HK-2 (cell line): Measurements from ENCODE around the gene IQGAP3.

Experiments
- DNase-seq: peaks from one replicate; pipeline ENCODE4 v3.0.0-alpha.2; 2018; ENCODE audit not compliant: unreplicated experiment

IQGAP3 gene

GRCh38 chr1:156497743-156498431, 74.5 kb downstream of the IQGAP3 start:
- no peak for DNase-seq

DNA sequence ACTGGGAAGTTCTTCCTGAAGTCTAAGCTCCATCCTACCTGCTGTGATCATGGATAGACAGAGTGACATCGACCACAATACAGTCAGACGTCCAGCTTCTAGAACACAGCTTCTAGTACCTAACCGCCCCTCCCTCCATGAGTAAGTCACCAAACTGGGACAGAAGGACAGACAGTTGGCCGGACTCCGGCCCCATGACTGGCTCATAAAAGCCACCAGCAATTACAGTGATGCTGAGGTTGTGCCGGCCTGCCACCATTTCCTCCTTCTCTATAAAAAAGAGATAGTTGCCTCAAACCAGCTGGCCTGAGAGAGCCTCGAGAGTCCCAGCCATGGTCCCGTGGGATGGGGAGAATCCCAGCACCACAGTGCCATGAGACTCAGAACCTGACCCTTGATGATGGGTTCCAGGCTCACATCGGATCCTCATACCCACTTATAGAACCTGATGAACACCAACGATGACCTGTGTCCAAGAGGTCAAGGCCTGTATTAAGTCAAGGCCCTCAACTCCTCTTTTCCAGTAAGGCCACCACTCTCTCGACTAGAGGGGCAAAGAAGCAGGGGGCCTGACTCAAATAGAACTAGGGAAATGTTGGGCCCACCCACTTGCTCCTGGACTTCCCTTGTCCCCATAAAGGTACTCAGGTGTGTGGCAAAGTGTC, 75.2 kb downstream of the IQGAP3 start:
- DNase-seq, result no peak

- DNase-seq, result no peak
Measured at GRCh38 chr1:156496211-156496761, 76.1 kb downstream of the IQGAP3 start.

DNA sequence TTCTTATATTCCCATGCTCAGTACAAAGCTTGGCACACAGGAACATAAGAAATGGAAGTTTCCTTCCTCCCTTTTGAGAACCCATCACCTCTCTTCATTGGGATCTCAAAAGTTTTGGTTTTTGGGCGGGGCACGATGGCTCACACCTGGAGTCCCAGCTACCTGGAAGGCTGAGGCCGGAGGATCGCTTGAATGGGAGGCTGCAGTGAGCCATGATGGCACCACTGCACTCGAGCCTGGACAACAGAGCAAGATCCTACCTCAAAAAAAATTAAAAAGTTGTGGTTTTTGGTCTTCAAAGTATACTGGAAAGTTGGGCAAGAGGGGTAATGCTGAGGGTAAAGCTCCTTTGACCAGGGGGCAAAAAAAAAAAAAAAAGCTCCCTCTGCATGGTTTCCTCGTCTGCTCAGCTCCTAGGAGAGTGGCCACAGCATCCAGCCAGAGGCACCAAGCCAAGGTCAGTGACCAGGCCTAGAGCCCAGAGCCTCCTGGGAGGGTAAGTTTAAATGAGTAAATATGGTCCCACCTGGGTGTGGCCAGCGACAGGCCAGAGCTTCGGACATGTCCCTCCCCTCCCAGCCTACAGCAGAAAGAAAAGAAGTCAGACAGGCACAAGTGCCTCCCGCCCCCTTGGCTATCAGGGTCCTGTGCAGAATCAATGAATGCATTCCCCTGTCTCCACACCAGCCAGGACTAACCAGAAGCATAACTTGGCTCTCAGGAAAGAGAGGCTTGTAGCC, 76.8 kb downstream of the IQGAP3 start:
- no peak for DNase-seq

DNA sequence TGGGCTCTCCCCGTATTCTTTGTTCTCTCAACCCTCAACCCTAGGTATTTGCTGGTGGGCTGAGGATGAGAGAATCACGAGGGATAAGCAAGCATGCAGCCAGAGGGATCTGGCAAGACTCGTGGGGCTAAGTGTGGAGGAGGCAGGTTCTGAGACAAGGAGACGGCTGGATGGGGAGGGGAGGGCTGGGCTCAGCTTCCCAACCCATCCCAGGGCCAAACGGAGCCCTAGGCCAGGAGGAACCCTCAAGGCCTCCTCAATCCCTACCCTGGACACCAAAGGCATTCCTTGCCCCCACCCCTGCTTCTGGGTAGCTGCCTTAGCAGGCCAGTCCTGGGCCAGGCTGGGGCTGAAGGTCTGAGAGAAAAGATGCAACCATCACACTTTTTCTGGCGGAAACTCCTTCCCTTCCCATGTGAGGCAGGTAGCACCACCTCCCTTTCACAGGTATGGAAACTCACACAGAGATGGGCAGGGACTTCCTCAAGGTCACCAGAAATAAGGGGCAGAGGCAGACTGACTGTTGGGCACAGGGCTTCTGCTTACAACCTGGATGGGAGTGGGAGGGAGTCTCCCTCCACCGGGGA, 78.0 kb downstream of the IQGAP3 start:
- DNase-seq, result no peak

GRCh38 chr1:156493742-156494141, 78.6 kb downstream of the IQGAP3 start:
- DNase-seq, result no peak

- no peak for DNase-seq
Measured at GRCh38 chr1:156493154-156493631, 79.2 kb downstream of the IQGAP3 start.

- DNase-seq, result no peak
Measured at GRCh38 chr1:156492591-156493080, 79.7 kb downstream of the IQGAP3 start.

GRCh38 chr1:156492013-156492590, 80.3 kb downstream of the IQGAP3 start:
- DNase-seq, result no peak

DNA sequence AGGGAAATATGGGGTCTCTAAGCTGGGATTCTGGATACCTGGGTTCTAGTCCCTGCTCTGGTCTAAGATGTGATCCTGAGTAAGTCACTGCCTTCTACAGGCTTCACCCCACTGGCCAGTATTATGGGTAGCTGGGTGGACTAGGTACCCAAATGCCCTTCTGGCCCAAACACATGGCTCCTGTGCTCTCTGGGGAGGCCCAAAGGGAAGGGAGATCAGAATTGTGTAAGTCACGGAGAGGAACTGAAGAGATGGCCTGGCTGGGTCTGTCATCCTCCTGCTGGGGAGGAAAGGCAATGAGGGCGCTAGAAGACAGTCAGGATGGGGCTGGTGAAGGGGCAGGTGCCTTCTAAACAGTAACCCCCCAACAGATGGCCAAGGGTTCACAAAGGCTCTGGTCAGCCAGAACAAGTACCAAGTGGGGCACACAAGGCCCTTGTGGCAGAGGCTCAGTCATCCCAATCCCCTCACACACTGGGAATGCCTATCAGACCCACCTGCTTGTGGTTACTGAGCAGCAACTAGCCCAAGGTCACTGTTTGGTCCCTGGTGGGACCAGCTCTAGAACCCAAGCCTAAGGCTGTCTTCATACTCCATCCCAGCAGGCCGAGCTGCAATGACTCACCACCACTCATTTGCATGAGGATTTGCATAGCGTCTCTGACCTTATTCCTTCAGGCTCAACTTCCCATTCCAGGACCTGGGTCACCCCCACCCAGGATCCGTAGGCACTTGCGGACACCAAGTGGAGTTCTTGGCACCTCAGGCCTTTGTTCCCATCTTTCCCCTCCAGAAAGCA, 81.0 kb downstream of the IQGAP3 start:
- no peak for DNase-seq

GRCh38 chr1:156490401-156491032, 81.8 kb downstream of the IQGAP3 start:
- no peak for DNase-seq

GRCh38 chr1:156489935-156490293, 82.5 kb downstream of the IQGAP3 start:
- DNase-seq, result no peak

DNA sequence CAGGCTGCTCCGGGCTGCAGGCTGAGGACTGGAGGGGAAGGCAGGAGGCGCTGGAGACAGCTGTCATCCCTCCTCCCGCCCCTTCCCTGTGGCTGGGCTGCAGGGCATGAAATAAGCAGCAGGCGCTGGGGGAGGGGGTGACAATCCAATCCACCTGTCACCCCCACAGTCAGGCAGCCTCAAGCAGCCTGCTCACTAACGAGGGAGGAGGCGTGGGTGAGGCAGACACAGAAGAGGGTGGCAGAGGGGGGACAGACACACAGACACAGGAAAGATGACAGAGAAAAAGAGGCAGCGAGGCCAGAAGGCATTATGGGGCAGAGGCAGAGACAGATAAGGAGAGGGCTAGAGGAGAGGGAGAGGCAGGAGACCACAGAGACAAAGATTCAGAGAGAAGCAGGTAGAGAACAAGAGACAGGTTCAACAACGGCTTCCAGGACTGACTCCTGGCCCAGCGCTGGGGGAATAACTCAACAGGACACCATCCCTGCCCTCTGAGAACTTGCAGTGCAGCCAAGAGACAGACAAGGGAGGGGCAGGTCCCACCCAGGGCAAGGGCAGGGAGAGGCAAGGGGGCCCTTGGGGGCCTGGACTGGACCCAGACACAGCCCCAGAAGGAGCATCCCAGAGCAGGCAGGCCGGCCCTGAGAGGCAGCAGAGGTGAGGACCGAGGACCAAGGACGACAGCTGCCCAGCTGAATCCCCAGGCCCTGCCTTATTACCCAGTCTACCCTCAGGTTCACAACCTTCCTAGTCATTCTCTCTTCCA, 83.0 kb downstream of the IQGAP3 start:
- DNase-seq, result no peak

DNA sequence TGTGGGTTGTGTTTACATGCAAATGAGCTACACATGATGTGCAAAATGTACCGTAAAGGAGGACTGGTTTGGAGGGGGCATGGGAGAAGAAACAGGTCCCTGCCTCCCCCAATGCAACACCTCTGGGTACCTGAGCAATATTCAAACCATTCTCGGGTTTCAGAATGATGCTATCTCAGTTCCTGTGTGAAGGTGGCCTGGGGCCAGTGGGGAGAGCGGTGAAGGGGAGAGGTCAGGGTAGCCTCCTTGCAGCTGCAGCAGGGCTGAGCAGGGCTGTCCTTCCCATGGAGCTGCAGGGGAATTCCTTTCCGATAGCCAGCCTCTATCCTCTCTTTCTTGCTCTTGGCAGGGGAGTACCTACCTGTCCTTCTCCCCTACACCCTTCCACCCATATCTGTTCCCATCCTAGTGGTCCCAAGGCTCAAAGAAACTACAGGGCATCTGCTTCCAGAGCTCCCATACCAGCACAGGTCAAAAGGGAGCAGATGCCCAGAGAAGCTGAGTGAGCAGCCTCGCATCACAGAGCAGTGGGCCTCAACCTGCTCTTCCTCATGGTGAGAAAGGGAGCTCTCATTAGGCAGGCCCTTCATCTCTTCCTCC, 83.7 kb downstream of the IQGAP3 start:
- no peak for DNase-seq

- DNase-seq, result peak; percentile 69
Measured at GRCh38 chr1:156487862-156488261, 84.5 kb downstream of the IQGAP3 start.

- no peak for DNase-seq
Measured at GRCh38 chr1:156486421-156487344, 85.7 kb downstream of the IQGAP3 start.

DNA sequence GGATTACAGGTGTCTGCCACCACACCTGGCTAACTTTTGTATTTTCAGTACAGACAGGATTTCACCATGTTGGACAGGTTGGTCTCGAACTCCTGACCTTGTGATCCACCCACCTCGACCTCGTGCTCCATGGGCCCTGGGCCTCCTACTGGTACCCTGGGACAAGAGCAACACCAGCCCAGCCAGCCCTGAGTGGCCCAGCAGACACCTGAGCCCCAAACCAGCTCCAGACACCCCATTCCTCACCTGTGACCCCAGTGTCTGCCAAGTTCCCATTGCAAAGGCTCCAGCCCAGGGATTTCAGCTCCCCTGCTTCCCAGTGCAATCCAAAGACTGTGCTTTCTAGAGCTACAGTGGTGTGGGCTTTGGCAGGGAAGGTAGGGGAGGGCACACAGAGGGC, 86.4 kb downstream of the IQGAP3 start:
- DNase-seq, result no peak

DNA sequence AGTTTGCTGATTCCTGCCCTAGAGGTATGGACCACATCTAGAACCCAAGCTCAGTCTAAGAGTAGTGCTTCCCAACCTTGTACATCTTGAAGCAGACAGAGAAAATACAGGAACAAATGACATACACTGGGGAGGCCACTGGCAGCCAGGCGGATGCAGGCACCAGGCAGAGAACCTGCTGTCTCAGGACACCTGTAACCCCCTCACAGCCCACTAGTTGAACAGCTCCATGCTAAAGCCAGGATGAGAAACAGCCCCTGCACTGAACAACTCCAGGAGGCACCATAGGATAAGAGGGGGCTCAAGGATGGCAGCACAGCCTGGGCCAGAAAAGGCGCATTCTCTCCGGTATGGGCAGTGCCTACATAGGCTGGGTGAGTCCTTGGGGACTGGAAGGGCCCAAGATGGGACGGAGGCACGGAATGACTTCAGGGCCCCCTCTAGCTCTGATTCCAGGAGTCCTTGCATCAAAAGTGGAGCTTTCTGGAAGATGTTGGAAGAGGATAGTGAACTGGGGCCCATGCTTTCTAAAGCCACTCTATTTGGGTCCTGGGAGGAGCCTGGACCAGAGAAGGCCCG, 87.8 kb downstream of the IQGAP3 start:
- no peak for DNase-seq
